ENCODE data around the gene CDYL.
A peak's percentile ranks its signal among the peaks of the same experiment; 100 is the strongest.

- TF ChIP-seq BHLHE40 (IDR thresholded peaks at IDR 0.05; ENCODE audit: low read depth, low read length): peak; percentile 70
- no peak for TF ChIP-seq POLR2A (IDR thresholded peaks at IDR 0.05; ENCODE audit: low read depth, low read length)
- no peak for TF ChIP-seq CTCF (conservative IDR thresholded peaks at IDR 0.05; ENCODE audit: low read depth, low read length)
- peak; percentile 68 for TF ChIP-seq RFX5 (IDR thresholded peaks at IDR 0.05; ENCODE audit: low read depth, low read length)
- no peak for TF ChIP-seq MXI1 (IDR thresholded peaks at IDR 0.05; ENCODE audit: borderline replicate concordance, low read depth, low read length)
- TF ChIP-seq RAD21 (IDR thresholded peaks at IDR 0.05; ENCODE audit: low read length): no peak; the same call in 1 of the 2 replicates
- TF ChIP-seq NFE2L2 (IDR thresholded peaks at IDR 0.05; ENCODE audit: low read depth, low read length): peak; percentile 99
- peak; percentile 90 for TF ChIP-seq CEBPB (IDR thresholded peaks at IDR 0.05; ENCODE audit: low read depth, low read length)
Observed at GRCh38 chr6:4941782-4942672, 165.8 kb downstream of the CDYL start.

Data from IMR-90 (cell line).